GM21390 (cell line): ENCODE measurements around the gene RANBP3.

ENCODE experiments used
- ATAC-seq: cut with Tn5 transposase; IDR thresholded peaks from one replicate; pipeline ENCODE4 v1.9.1; 2021; ENCODE audit not compliant: unreplicated experiment

RANBP3 gene

GRCh38 chr19:5929179-5929578, 48.8 kb downstream of the RANBP3 start:
- ATAC-seq = no peak

DNA sequence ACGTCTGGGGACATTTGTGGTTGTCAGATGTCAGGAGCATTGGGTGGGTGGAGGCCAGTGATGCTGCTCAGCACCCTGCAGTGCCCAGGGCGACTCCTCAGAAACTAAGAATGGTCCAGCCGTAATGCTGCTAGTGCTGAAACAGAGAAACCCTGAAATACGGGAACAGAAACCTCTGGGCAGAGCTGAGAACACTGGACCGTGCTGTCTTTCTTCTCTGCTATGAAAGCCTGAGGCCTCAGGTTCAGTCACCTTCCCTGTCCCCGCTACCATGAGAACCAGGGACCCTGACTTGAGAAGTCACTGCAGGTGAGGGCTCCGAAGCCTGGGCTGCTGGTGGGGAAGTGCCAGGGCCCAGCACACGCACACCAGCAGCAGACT, 50.5 kb downstream of the RANBP3 start:
- ATAC-seq = no peak

DNA sequence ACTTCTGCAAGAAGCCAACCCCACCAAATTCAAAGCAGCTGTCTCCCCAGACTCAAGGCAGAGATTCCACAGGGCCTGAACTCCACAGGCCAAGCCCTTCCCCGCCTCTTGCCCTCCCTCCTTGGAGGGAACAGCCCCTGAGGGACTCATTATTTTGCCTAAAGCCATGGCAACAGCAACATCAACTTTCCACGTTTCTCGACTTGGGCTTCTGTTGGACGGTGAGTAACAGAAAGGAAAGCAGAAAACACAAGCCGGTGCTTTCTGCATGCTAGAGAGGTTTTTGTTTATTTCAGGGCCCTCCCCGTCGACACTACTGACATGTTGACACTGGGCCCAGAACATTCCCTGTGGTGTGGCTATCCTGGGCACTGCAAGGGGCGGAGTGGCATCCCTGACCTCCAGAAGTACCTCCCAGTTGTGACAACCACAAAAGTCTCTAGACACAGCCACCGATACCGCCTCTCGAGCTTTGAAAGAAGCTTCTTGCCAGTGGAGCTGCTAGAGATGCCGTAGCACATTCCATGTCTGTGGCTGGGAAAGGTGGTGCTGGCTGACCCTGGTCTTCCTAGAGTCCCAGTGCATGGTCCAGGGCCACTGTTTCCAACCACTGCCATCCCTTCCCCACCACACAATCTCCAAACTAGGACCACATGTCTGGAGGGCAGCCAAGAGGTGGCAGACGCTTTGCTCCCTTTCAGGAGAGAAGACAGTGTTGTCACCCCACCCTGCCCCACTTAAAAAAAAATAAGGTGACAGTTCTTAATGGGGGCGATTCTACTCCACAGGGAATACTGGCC, 51.1 kb downstream of the RANBP3 start:
- no peak for ATAC-seq

DNA sequence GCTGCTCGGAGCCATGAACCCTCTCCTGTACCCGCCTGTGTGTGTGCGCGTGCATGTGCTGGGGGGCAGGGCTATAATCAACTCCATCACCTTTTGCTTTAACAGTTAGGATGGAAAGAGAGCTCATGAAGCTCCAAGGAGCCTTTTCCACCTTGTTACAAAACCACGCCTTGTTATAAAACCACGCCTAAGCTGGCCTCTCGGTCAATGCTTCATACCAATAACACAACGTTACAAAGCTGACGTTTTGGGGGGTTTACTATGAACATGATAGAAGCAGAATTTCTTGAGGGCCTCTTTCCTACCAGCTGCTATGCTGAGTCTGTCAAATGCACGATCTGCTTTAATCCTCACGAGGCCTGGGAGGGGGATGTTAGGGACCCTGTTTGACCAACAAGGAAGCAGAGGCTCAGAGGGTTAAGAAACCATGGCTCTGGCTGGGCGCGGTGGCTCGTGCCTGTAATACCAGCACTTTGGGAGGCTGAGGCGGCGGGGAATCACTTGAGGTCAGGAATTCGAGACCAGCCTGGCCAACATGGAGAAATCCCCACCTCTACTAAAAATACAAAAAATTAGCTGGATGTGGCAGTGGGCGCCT, 52.0 kb downstream of the RANBP3 start:
- no peak for ATAC-seq

DNA sequence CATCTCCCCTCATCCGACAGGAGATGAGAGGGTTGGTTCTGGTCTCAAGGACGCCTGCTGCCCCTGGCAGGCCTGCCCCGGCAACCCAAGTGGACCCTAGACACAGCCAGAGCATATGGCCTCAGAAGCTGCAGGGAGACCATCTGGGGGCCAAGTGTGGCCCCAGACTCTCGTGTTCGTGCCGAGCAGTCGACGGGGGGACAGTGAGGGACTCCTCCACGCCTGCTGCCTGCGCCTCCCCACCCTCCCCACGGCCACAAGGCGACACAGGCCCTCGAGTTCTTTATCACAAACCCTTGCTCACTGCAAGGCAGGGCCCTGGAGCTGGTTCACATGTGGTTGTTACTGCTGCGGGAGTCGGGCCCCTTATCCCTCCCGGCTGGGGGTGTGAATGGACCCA, 54.6 kb downstream of the RANBP3 start:
- no peak for ATAC-seq

DNA sequence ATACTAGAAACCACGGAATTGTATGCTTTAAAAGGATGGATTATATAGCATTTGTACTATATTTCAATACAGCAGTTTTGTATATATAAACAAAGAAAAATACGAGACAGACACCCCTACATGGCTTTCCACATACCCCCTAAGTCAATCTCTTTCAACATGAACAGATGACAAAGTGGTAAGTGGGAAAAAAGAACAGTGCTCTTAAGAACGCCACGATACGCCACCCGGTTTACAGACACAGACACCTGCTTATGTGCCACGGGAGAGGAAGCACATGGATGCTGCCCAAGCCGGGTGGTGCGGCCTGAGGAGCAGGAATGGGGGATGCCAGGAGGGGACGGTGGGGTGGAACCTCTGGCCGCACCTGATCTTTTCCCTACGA, 55.8 kb downstream of the RANBP3 start:
- no peak for ATAC-seq

GRCh38 chr19:5921516-5922160, 56.3 kb downstream of the RANBP3 start:
- no peak for ATAC-seq

DNA sequence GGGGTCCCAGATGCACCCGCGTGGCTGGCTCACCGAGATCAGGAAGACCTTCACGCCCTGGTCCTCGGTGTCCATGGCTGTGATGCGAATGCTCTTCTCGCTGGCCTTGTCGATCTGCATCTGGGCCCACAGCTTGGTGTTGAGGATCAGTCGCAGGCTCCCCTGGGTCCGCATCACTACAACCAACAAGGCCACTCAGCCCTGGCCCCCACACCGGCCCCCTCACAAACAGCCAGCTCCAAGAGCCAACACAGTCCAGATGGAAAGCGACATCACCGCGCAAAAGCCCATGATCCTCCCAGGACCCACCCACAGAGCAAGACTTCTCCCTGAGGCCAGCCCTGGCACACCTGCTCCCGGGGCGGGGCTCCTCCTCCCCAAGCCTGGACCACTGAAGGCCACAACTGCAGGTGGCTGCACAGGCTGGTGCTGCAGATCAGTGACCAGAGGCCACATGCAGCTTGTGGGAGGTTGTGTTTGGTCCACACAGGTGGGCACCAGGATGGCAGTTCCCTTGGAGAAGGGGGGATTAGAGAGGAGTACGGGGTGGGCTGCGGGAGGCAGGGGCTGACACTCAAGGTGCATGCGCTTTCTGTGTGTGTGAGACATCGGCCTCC, 59.4 kb downstream of the RANBP3 start:
- ATAC-seq = no peak

GRCh38 chr19:5917431-5918107, 60.4 kb downstream of the RANBP3 start:
- no peak for ATAC-seq

DNA sequence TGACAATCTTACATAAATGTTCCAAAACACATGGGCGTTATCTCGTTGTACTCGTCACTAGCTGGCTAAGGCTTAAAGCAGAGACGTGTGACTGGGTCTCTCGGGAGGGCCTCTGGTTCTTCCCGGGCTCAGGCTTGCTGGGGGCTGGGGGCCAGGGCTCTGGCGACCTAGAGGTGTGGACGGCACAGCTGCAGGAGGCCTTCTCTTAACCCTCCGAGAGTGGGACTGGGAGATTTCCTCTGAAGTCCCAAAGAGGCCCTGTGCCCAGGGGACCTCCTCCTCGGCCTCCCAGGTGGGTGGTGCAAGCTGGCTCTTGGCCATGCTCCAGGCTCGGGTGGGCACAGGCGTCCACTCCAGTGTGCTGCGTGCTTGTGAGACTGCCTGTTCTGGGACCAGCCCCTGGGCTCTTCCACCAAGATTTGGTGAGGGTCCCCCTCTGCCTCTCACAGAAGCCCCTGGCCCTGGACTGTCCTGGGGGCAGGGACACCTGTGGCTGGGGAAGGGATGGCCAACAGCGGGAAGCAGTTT, 61.7 kb downstream of the RANBP3 start:
- no peak for ATAC-seq

- no peak for ATAC-seq
These were observed 62.2 kb downstream of the RANBP3 start for GRCh38 chr19:5915782-5916165.

GRCh38 chr19:5914946-5915781, 62.8 kb downstream of the RANBP3 start:
- ATAC-seq = no peak

DNA sequence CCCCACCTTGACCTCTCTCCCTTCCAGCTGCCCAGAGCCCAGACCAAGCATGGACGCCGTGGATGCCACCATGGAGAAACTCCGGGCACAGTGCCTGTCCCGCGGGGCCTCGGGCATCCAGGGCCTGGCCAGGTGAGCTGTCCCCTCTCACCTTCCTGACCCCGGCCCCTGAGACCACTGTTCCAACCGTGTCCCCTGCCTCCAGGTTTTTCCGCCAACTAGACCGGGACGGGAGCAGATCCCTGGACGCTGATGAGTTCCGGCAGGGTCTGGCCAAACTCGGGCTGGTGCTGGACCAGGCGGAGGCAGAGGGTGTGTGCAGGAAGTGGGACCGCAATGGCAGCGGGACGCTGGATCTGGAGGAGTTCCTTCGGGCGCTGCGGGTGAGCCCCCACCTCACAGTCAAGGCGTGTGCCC, 63.6 kb downstream of the RANBP3 start:
- no peak for ATAC-seq

DNA sequence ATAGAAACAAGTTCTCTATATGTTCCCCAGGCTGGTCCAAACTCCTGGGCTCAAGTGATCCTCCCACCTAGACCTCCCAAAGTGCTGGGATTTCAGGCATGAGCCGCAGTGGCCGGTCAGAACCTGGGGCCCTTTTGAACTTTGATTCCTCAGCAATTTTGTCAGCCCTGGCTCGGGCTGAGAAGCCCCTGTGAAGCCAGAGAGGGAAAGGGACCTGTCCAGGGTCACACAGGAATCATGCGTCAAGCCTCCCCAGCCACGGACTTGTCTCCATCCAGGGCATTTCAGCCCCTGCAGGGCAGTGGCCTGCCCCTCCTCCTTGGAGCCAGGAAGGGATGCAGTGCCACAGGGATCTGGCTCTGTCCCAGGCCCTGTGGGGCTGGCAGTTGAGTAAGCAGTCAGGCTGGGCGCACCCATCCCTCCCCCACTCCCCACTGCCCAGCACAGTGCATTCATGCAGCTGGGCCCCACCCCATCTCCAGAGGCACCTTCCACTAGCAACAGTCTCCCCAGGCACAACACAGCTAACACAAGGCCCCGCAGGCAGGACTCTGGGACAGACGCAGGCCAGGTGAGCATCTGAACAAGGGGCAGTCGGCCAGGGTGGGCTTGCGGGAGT, 64.1 kb downstream of the RANBP3 start, which contains the start of gene CAPS:
TSS of gene CAPS (plus strand) at position 516 of the 619 bp plus-strand sequence. CDS start 153 bp downstream, outside the sequence.
- no peak for ATAC-seq

DNA sequence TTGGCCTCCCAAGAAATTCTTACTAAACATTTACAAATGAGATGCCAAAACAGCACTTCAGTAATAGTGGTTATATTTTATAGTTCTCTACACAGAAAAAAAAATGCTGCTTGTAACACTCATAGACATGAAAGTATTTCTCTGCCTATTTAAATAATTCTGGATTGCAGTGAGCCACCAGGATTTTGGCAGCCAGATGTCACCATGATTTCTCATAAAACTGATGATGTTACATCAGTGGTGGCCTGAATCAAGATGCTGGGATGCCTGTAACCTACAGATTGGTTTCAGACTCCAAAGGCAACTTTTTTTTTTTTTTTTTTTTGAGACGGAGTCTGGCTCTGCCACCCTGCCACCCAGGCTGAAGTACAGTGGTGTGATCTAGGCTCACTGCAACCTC, 66.6 kb downstream of the RANBP3 start:
- ATAC-seq = no peak

DNA sequence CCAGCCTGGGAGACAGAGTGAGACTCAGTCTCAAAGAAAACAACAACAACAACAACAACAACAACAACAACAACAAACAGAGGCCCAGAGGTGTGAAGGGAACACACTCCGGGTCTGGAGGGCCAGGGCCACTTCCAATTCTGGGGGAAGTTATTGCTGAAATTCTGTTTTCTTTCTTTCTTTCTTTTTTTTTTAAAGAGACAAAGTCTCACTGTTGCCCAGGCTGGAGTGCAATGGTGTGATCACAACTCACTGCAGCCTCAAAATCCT, 67.4 kb downstream of the RANBP3 start:
- ATAC-seq = no peak

DNA sequence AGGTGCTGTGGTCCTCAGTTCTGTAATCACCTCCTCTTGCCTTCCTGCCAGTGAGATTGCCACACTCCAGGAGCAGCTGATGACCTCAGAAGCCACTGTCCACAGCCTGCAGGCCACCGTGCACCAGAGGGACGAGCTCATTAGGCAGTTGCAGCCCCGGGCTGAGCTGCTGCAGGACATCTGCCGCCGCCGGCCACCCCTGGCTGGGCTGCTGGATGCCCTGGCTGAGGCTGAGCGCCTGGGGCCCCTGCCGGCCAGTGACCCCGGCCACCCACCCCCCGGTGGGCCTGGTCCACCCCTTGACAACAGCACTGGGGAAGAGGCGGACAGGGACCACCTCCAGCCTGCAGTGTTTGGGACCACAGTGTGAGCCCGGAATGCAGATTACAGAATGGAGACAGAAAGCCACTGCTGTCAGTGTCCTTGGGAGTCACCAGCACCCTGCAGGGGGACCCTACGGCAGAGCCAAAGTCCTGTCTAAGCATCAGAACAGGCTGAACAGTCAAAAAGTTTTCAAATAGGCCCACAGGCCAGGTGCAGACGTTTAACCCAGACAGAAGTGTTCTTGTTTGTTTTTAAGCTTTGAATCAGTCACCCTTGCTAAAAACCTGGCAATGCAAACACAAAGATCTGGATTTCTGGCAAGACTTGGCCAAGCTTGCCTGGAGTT, 69.0 kb downstream of the RANBP3 start:
- ATAC-seq = no peak

GRCh38 chr19:5907241-5907640, 70.7 kb downstream of the RANBP3 start:
- no peak for ATAC-seq

GRCh38 chr19:5905114-5905778, 72.7 kb downstream of the RANBP3 start:
- ATAC-seq = no peak
